Middle frontal gyrus (tissue), 1 donor: ENCODE measurements around the gene DNAI7.

Experiments
- DNase-seq: peaks from one replicate; pipeline ENCODE4 v3.0.0-alpha.2; 2015; ENCODE audit warnings: low spot score; ENCODE audit errors: extremely low spot score

The DNAI7 gene

DNA sequence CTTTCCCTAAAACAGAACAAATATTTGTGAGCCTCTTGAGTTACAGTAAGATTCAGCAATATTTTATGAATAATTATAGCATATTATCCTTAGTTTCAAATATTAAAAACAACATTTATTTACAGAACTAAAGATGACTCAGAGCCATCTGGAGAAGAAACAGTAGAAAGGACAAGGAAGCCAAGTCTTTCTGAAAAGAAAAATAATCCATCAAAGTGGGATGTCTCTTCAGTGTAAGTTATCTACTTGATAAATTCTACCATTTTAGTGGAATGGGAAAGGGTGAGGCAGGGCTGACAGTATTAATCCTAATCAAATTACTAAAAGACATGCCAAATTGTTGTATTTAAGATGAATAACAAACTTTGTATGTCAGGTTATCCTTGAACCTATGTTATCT, 88.1 kb downstream of the DNAI7 start:
- DNase-seq, result no peak

GRCh38 chr12:25102402-25102801, 92.6 kb downstream of the DNAI7 start:
- DNase-seq, result no peak

- DNase-seq, result no peak
Measured at GRCh38 chr12:25101092-25101445, 93.9 kb downstream of the DNAI7 start.

DNA sequence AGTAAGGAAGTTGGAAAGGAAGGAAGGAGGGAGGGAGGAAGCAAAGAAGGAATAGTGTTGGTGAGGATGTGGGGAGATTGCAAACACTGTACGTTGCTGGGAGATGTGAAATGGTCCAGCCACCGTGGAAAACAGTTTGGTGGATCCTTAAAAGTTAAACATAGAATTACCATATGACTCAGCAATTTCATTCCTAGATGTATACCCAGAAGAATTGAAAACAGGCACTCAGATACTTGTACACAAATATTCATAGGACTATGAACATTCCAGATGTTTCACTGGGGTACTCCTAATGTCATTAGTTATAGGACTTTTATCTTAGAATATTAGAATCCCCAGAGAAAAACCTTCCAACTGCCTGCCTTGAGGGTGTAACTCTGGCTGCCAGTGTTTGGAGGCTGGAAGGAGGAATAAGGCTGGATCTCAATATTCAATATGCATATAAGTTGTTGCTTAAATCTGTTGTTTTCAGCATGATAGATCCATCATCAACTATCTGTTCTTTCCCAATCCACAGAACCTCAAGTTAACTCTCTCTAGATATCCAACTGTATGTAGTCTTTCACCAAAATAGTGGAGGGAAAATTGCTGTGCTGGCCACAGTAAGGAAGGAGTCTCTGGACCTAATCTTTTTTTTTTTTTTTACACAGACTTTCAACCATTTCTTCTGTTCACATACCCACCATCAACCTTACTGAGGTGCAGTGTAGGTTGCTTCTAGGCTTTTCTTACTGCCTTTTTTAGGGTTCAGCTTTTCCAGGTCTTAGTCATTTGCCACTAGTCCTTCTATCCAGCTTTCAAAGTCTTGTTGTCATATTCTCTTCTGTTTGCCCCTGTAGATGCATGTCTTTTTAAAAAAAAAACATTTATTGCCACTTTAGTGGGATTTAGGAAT, 94.5 kb downstream of the DNAI7 start:
- no peak for DNase-seq

- no peak for DNase-seq
Measured at GRCh38 chr12:25099010-25099409, 96.0 kb downstream of the DNAI7 start.

DNA sequence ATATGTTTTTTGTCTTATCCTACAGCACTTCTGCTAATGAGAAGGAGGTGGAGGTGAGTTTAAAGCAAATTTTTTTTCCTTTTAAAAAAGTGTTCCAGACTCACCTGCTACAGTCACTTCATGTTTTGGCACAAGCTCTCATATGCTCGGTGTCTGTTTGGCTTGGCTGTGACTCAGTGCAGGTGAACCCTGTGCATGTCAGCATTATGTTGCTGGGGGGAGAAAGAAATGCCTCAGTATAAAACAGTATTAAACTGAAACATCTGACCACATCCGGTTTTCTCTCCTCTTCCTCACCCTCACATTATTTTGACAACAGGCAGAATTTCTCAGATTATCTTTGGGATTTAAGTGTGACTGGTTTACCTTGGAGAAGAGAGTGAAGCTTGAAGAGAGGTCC, 105.2 kb downstream of the DNAI7 start:
- no peak for DNase-seq

DNA sequence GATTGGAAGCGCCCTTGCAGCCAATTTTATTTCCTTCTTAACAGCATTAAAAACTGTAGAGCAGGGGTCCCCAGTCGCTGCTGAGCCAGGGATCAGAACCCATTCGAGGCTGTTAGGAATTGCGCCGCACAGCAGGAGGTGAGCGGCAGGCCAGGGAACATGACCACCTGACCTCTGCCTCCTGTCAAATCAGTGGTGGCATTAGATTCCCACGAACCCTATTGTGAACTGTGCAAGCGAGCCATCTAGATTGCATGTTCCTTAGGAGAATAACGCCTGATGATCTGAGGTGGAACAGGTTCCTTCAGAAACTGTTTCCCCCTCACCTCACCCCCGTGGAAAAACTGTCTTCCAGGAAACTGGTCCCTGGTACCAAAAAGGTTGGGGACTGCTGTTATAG, 107.4 kb downstream of the DNAI7 start:
- no peak for DNase-seq

DNA sequence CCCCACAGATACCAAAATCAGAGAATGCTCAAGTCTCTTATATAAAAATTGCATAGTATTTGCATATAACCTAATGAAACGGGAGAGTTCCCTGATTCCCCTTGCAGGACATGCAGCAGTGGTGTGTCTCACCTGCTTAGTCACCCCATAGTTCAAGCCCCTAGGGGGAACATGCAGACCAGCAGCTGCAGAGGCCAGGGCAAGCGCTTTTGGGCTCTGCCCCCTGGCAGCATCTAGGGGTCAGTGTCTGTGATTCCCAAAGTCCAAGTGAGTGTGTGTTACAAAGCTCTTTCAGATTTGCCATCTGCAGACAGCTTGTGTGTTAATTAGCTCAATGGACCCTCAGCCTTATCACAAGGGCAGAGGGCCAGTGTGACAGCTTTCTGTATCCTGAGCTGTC, 110.1 kb downstream of the DNAI7 start:
- DNase-seq, result no peak

DNA sequence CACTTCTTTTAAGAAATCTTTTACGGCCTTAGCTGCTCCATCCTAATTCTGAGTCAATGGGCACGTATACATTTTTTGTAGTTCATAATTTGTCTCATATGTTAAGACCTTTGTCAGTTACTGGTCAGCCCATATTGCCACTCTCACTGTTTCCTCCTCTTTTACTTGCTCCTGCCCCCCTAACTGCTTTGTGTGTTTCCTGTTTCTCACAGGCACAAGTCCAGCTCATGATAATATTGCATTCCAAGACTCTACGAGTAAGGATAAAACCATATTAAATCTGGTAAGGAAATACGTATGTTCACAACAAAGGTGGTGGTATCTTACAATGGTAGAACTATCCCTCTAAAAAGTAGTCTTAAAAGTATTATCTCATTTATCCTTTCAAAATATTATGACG, 111.7 kb downstream of the DNAI7 start:
- DNase-seq, result no peak

DNA sequence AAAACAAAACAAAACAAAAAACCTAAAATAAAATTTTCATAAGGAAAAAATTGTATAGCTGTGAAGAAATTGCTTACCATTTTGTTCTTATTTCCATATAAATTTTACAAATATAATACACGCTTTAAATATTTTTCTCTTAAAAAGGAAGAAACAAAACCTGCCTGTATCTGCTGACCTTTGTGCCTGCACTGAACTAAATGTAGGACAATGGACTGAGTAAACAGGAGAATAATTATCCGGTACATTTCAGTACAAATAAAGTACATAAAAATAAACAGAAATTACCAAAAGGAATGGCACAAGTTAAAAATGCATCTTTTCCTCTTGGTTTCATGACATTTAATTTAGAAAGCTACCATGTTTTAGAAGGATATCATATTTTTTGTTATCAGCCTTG, 112.3 kb downstream of the DNAI7 start:
- DNase-seq, result no peak

DNA sequence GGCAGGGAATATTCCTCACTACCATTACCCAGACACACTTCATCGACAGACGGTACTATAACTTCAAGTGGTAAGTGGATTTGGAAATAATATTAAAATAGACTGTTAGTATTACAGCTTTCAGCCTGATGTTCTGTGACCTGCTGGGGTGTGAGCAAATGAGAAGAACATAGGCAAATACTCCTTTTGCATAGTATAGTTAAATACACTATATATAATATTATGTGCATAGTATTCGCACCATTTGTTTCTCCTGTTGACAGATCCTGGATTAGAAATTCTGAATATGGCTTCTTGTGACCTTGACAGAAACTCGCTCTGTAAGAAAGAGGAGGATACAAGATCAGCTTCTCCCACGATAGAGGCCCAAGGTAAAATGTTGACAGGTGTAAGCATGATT, 115.6 kb downstream of the DNAI7 start:
- no peak for DNase-seq

DNA sequence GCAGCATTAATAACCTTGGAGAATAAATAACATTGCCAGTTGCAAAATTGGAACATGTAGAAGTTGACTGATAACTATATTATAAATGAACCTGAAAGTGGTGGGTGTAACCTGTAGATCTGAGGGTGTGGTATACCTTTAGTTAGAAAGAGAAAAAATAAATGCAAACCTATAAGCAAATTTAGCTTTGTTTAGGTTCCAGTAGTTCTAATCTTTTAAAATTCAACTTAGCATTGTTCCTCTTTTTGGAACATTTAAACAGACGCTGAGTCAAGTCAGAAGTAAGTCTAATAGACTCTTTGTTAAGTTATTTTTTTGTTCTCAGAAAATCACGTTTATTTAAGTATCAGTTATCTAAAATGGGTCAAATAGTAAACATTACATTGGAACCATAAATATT, 120.0 kb downstream of the DNAI7 start:
- DNase-seq, result no peak

GRCh38 chr12:25074113-25074512, 120.8 kb downstream of the DNAI7 start:
- no peak for DNase-seq

- no peak for DNase-seq
Measured at GRCh38 chr12:25072906-25073650, 121.9 kb downstream of the DNAI7 start.

- DNase-seq, result no peak
Measured at GRCh38 chr12:25071366-25071765, 123.6 kb downstream of the DNAI7 start.

DNA sequence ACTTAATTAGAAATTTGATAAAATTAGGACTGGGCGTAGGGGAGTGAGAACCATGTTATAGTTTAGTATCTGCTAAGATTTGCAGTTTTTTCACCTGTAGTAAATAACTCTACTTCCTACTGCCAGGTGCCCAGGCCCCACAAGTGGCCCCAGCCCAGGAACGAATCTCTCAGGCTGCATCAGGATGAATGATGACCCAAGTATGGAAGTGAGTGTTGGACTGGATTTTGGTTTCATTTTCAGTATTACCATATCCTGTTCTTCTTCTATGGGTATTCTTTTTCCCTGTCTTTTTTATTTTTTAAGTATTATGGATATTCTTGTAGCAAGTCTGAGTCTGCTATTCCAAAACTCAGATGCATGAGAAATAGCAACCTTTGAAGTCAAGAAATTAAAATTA, 125.7 kb downstream of the DNAI7 start:
- no peak for DNase-seq

- DNase-seq, result no peak
Measured at GRCh38 chr12:25065035-25065434, 129.9 kb downstream of the DNAI7 start.

- DNase-seq, result no peak
Measured at GRCh38 chr12:25063873-25064628, 130.9 kb downstream of the DNAI7 start.

- no peak for DNase-seq
Measured at GRCh38 chr12:25058658-25059058, 136.3 kb downstream of the DNAI7 start.
